A673 (cell line): ENCODE results near the gene SLC7A8. TPM values are rescaled to one million over a fixed set of nuclear protein-coding genes. Genes with fewer than 3 reads are reported as not detected.

ENCODE experiments used
- BruUV-seq: library from RNA; stranded (reverse); fragments of 400-500 nt; replicated peaks from 2 replicates; lab custom pipeline; 2021; lab: Mats Ljungman, UMichigan
- CTCF ChIA-PET: fragments of 300-600 bp; sonication (Branson Sonifier 250); formaldehyde crosslinking; loops from one replicate; lab custom pipeline; 2022; ENCODE audit warnings: antibody characterized with exemption; lab: Charles Lee
- POLR2A ChIA-PET: fragments of 300-600 bp; sonication (Branson Sonifier 250); formaldehyde crosslinking; loops from one replicate; lab custom pipeline; 2022; ENCODE audit warnings: antibody characterized with exemption; ENCODE audit not compliant: low non-redundant PET; lab: Charles Lee
- DNase-seq: peaks from one replicate; pipeline ENCODE4 v3.0.0-alpha.2; 2015; ENCODE audit warnings: low spot score
- H3K27ac ChIP-seq: fragments of 200-600 bp; sonication (generic); 2 replicates; pipeline ENCODE4 v1.5.1; 2016; ENCODE audit warnings: mixed run types, low read depth, mild to moderate bottlenecking, mixed read lengths, antibody characterized with exemption, low read length; ENCODE audit not compliant: poor library complexity, severe bottlenecking
- H3K27me3 ChIP-seq: fragments of 200-600 bp; sonication (generic); replicated peaks from 2 replicates; pipeline ENCODE4 v1.6.1; 2017; ENCODE audit warnings: mixed run types, low read depth, mild to moderate bottlenecking, mixed read lengths, antibody characterized with exemption, low read length; ENCODE audit not compliant: insufficient read depth, poor library complexity
- H3K36me3 ChIP-seq: fragments of 200-600 bp; sonication (generic); 2 replicates; pipeline ENCODE4 v1.6.1; 2016; ENCODE audit warnings: mixed run types, mild to moderate bottlenecking, mixed read lengths, antibody characterized with exemption, low read length; ENCODE audit not compliant: insufficient read depth, poor library complexity, severe bottlenecking
- H3K4me1 ChIP-seq: fragments of 200-600 bp; sonication (generic); 2 replicates; pipeline ENCODE4 v1.6.1; 2017; ENCODE audit warnings: mixed run types, mild to moderate bottlenecking, mixed read lengths, antibody characterized with exemption, low read length; ENCODE audit not compliant: insufficient read depth, poor library complexity, severe bottlenecking
- H3K4me3 ChIP-seq: fragments of 200-600 bp; sonication (generic); 2 replicates; pipeline ENCODE4 v1.5.1; 2016; ENCODE audit warnings: low read depth, mixed run types, mild to moderate bottlenecking, mixed read lengths, low read length; ENCODE audit not compliant: poor library complexity, severe bottlenecking
- H3K9me3 ChIP-seq: fragments of 200-600 bp; sonication (generic); 2 replicates; pipeline ENCODE4 v1.6.1; 2016; ENCODE audit warnings: mixed run types, low read depth, mild to moderate bottlenecking, mixed read lengths, antibody characterized with exemption, low read length; ENCODE audit not compliant: poor library complexity, severe bottlenecking
- CTCF ChIP-seq: fragments of 300-800, 200-600 bp; sonication (generic); conservative IDR thresholded peaks from 2 replicates; pipeline ENCODE4 v1.5.1; 2017; ENCODE audit warnings: low read depth, mild to moderate bottlenecking, antibody characterized with exemption, low read length, moderate library complexity, mixed read lengths
- EZH2 ChIP-seq: fragments of 200-600 bp; sonication (generic); IDR thresholded peaks from 2 replicates; pipeline ENCODE4 v1.6.1; 2017; ENCODE audit warnings: borderline replicate concordance, low read depth, mild to moderate bottlenecking, mixed read lengths, antibody characterized with exemption, low read length; ENCODE audit not compliant: poor library complexity, severe bottlenecking
- intact Hi-C: fragments of 100-400 bp; cut with micrococcal nuclease; formaldehyde crosslinking; loops from one replicate; pipeline ENCODE4 v1.10.0; 2022; ENCODE audit not compliant: unreplicated experiment
- total RNA-seq: library from RNA; stranded (reverse); gene quantifications from 2 replicates; pipeline ENCODE4 v1.2.3, GENCODE V29; 2021

Gene SLC7A8
- total RNA-seq, 1 experiment from 2014 or later: 18.3 TPM

- TF ChIP-seq EZH2: no peak
- no peak for TF ChIP-seq CTCF
- Histone ChIP-seq H3K9me3 (no peaks in the 10 kb centered on the region), H3K27ac (no peak overlapping the region), H3K4me1 (peaks cover 4% of the 10 kb centered on the region), H3K4me3 (peak overlapping the region; percentile 51), H3K36me3 (no peaks in the 10 kb centered on the region), H3K27me3 (no peaks in the 10 kb centered on the region)
- intact Hi-C loops: no loop called here
- ChIA-PET CTCF (interaction anchor here (0.6 to 6.1 kb wide), 3 partner anchors 13 to 62 kb away, joined by 3 to 90 read pairs (median 20); no protein-coding TSS in a partner anchor), POLR2A (interaction anchor here (0.7 kb wide), 2 partner anchors 9 to 58 kb away, joined by 11 to 29 read pairs; no protein-coding TSS in a partner anchor)
- DNase-seq: no peak
- BruUV-seq: TSS peak; percentile 93
Measured at GRCh38 chr14:23183158-23183470, 346 bp downstream of the SLC7A8 start.

GRCh38 chr14:23182372-23183157, 895 bp downstream of the SLC7A8 start:
- H3K27me3 ChIP-seq: no peaks in the 10 kb centered on the region
- H3K27ac ChIP-seq: no peak overlapping the region
- CTCF ChIA-PET: interaction anchor here (1.9 kb wide), 1 partner anchor 62 kb away, joined by 20 read pairs; no protein-coding TSS in a partner anchor
- H3K4me3 ChIP-seq: peak overlapping the region; percentile 51
- no peaks in the 10 kb centered on the region for H3K36me3 ChIP-seq
- DNase-seq: no peak
- no peaks in the 10 kb centered on the region for H3K9me3 ChIP-seq
- BruUV-seq: no TSS peak
- TF ChIP-seq EZH2 (no peak), CTCF (no peak)
- intact Hi-C loops: no loop called here
- POLR2A ChIA-PET: interaction anchor here (0.7 kb wide), 2 partner anchors 9 to 58 kb away, joined by 11 to 29 read pairs; no protein-coding TSS in a partner anchor
- H3K4me1 ChIP-seq: peaks cover 9% of the 10 kb centered on the region

- CTCF ChIA-PET: interaction anchor here (1.0 to 1.9 kb wide), 2 partner anchors 27 to 61 kb away, joined by 3 to 20 read pairs; no protein-coding TSS in a partner anchor
- H3K9me3 ChIP-seq: no peaks in the 10 kb centered on the region
- H3K36me3 ChIP-seq: no peaks in the 10 kb centered on the region
- POLR2A ChIA-PET: no interaction called here
- peaks cover 15% of the 10 kb centered on the region for H3K4me1 ChIP-seq
- H3K27ac ChIP-seq: no peak overlapping the region
- H3K4me3 ChIP-seq: peak overlapping the region; percentile 51
- no peaks in the 10 kb centered on the region for H3K27me3 ChIP-seq
- DNase-seq: no peak
- intact Hi-C loops: no loop called here
- BruUV-seq: no TSS peak
- TF ChIP-seq CTCF (no peak), EZH2 (no peak)
Measured at GRCh38 chr14:23181946-23182345, 1.5 kb downstream of the SLC7A8 start.
